Tibial artery (tissue), 4 donors: ENCODE results near the gene MRGPRF.

Source experiments
- DNase-seq, 2 donors: peaks; one replicate each; pipeline ENCODE4 v3.0.0-alpha.2; 2019
- H3K27ac ChIP-seq, 2 donors: fragments of 200-600 bp; sonication (generic) in 1 of 2; 1 replicate in 1 of 2; 2 replicates in 1 of 2; pipeline ENCODE4 v1.5.1; 2018 to 2019; ENCODE audit warnings: mild to moderate bottlenecking in 1 of 2
- H3K27me3 ChIP-seq, 2 donors: fragments of 200-600 bp; sonication (generic) in 1 of 2; one replicate each; pipeline versions ENCODE4 v1.5.1 to v1.6.0; 2016 to 2019
- H3K36me3 ChIP-seq, 3 donors: fragments of 200-600 bp; sonication (generic) in 2 of 3; one replicate each; pipeline ENCODE4 v1.5.1; 2016 to 2019; ENCODE audit warnings: mild to moderate bottlenecking in 2 of 3
- H3K4me1 ChIP-seq, 4 donors: fragments of 200-600 bp; sonication (generic) in 2 of 4; 1 replicate in 3 of 4; 2 replicates in 1 of 4; pipeline ENCODE4 v1.5.1; 2016 to 2019
- H3K4me3 ChIP-seq, 2 donors: fragments of 200-600 bp; sonication (generic) in 1 of 2; 1 replicate in 1 of 2; 2 replicates in 1 of 2; pipeline ENCODE4 v1.5.1; 2018 to 2019; ENCODE audit warnings: mild to moderate bottlenecking in 2 of 2
- H3K9me3 ChIP-seq, 3 donors: fragments of 200-600 bp; sonication (generic) in 1 of 3; one replicate each; pipeline ENCODE4 v1.5.1; 2016 to 2019
- intact Hi-C: fragments of 100-400 bp; cut with DNase I; formaldehyde crosslinking; loops from one replicate; pipeline ENCODE4 v1.15.0; 2023; ENCODE audit warnings: low total_unique reads
- TF ChIP-seq, protein P1 (sequence below), 2 experiments: fragments of 200-600 bp in 1 of 2; fragments of 450-650 bp in 1 of 2; IDR thresholded peaks; one replicate each; pipeline ENCODE4 v1.5.1; 2017 to 2019; ENCODE audit warnings: antibody characterized with exemption in 2 of 2, mild to moderate bottlenecking in 1 of 2, moderate library complexity in 1 of 2

MRGPRF gene

DNA sequence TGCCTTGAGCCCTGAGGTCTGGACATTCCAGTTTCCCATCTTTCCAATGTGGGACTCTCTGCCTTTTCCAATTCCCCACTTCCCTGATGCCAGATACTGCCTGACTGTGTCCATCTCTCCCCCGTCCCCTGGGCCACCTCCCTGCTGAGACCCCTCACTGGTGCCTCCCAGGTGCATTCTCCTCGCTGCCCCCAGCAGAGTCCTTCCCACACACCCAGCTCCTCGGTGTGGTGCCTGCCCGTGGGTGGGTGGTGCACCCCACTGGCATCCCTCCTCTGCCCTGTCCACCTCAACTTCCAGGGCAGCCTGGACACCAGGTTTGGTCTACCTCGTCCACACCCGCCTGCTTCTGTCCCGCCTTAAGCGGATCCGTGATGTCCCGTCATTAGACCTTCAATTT is 4.9 kb upstream of the MRGPRF start:
- TF ChIP-seq, protein P1, sequence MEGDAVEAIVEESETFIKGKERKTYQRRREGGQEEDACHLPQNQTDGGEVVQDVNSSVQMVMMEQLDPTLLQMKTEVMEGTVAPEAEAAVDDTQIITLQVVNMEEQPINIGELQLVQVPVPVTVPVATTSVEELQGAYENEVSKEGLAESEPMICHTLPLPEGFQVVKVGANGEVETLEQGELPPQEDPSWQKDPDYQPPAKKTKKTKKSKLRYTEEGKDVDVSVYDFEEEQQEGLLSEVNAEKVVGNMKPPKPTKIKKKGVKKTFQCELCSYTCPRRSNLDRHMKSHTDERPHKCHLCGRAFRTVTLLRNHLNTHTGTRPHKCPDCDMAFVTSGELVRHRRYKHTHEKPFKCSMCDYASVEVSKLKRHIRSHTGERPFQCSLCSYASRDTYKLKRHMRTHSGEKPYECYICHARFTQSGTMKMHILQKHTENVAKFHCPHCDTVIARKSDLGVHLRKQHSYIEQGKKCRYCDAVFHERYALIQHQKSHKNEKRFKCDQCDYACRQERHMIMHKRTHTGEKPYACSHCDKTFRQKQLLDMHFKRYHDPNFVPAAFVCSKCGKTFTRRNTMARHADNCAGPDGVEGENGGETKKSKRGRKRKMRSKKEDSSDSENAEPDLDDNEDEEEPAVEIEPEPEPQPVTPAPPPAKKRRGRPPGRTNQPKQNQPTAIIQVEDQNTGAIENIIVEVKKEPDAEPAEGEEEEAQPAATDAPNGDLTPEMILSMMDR (IDR thresholded peaks at IDR 0.05): no peak
- Histone ChIP-seq H3K27me3 (no peaks in the 10 kb centered on the region), H3K9me3 (no peaks in the 10 kb centered on the region), H3K4me1 (peaks cover 6 to 59% (median 35%) of the 10 kb centered on the region in 4 donors), H3K27ac (peak overlapping the region; percentile 76 to 81), H3K36me3 (no peaks in the 10 kb centered on the region), H3K4me3 (no peak overlapping the region)
- intact Hi-C loops: no loop called here
- no peak for DNase-seq

- Histone ChIP-seq H3K4me3 (no peak overlapping the region), H3K9me3 (no peaks in the 10 kb centered on the region), H3K4me1 (peaks cover 6 to 59% (median 43%) of the 10 kb centered on the region in 4 donors), H3K27me3 (no peaks in the 10 kb centered on the region), H3K36me3 (no peaks in the 10 kb centered on the region), H3K27ac (peak overlapping the region; percentile 91 to 93)
- TF ChIP-seq, protein P1 (IDR thresholded peaks at IDR 0.05): no peak
- intact Hi-C loops: loop anchor here (5.0 kb wide), 1 partner anchor 32 kb away; the partner anchor contains the start of gene TPCN2
- no peak for DNase-seq
These were observed 2.0 kb upstream of the MRGPRF start for GRCh38 chr11:69014898-69015549.

GRCh38 chr11:69014084-69014851 is 1.2 kb upstream of the MRGPRF start:
- Histone ChIP-seq H3K27ac (peak overlapping the region; percentile 91 to 93), H3K36me3 (peaks cover 0 to 3% (median 0%) of the 10 kb centered on the region in 3 donors), H3K4me3 (peak overlapping the region; percentile 70 to 81), H3K9me3 (no peaks in the 10 kb centered on the region), H3K4me1 (peaks cover 8 to 61% (median 49%) of the 10 kb centered on the region in 4 donors), H3K27me3 (no peaks in the 10 kb centered on the region)
- peak in 1 of 2 donors; percentile 87 for DNase-seq
- TF ChIP-seq, protein P1 (IDR thresholded peaks at IDR 0.05): no peak
- intact Hi-C loops: loop anchor here (5.0 kb wide), 1 partner anchor 33 kb away; the partner anchor contains the start of gene TPCN2

GRCh38 chr11:69012092-69013008 is 696 bp downstream of the MRGPRF start:
- Histone ChIP-seq H3K27me3 (no peaks in the 10 kb centered on the region), H3K4me3 (peak overlapping the region; percentile 70 to 81), H3K27ac (peak overlapping the region; percentile 91 to 93), H3K9me3 (no peaks in the 10 kb centered on the region), H3K4me1 (peaks cover 13 to 65% (median 54%) of the 10 kb centered on the region in 4 donors), H3K36me3 (peaks cover 6 to 18% (median 12%) of the 10 kb centered on the region in 3 donors)
- TF ChIP-seq, protein P1 (IDR thresholded peaks at IDR 0.05): no peak
- intact Hi-C loops: loop anchor here (5.0 kb wide), 1 partner anchor 35 kb away; the partner anchor contains the start of gene TPCN2
- DNase-seq: peak in 1 of 2 donors; percentile 55

- Histone ChIP-seq H3K27ac (peak overlapping the region; percentile 91 to 93), H3K36me3 (peaks cover 13 to 24% (median 16%) of the 10 kb centered on the region in 3 donors), H3K9me3 (no peaks in the 10 kb centered on the region), H3K4me1 (peaks cover 13 to 70% (median 59%) of the 10 kb centered on the region in 4 donors), H3K27me3 (no peaks in the 10 kb centered on the region), H3K4me3 (peak overlapping the region; percentile 70 to 81)
- no peak for DNase-seq
- intact Hi-C loops: loop anchor here (5.0 kb wide), 1 partner anchor 36 kb away; the partner anchor contains the start of gene TPCN2
- TF ChIP-seq, protein P1 (IDR thresholded peaks at IDR 0.05): no peak
These were observed 1.4 kb downstream of the MRGPRF start for GRCh38 chr11:69011624-69012091.
